CD14-positive monocyte (primary cell): ENCODE measurements around the gene KCNS3. TPM values are rescaled to one million over a fixed set of nuclear protein-coding genes. Genes with fewer than 3 reads are reported as not detected.
A peak's percentile ranks its signal among the peaks of the same experiment; 100 is the strongest.

Source experiments
- DNase-seq, 3 donors: peaks; one replicate each; pipeline ENCODE4 v3.0.0-alpha.2; 2011 to 2022
- H2AFZ ChIP-seq: 2 replicates; pipeline ENCODE4 v1.6.0; 2012; ENCODE audit warnings: mild to moderate bottlenecking, low read depth, low read length, inconsistent platforms; ENCODE audit not compliant: insufficient read depth, poor library complexity, severe bottlenecking
- H3K27ac ChIP-seq, 2 donors: 1 replicate in 1 of 2; 2 replicates in 1 of 2; pipeline ENCODE4 v1.5.1; 2012 to 2013; ENCODE audit warnings: low read length in 2 of 2, control low read depth in 1 of 2, inconsistent platforms in 1 of 2, low read depth in 1 of 2, mild to moderate bottlenecking in 1 of 2
- H3K27me3 ChIP-seq, 2 donors: one replicate each; pipeline versions ENCODE4 v1.6.0 to v1.6.1; 2011 to 2013; ENCODE audit warnings: low read length in 2 of 2; ENCODE audit not compliant: control insufficient read depth in 2 of 2, insufficient read depth in 2 of 2
- H3K36me3 ChIP-seq, 2 donors: replicated peaks in 1 of 2; 1 replicate in 1 of 2; 2 replicates in 1 of 2; pipeline versions ENCODE4 v1.5.1 to v1.6.1; 2012 to 2013; ENCODE audit warnings: low read length in 2 of 2, control low read depth in 1 of 2, inconsistent platforms in 1 of 2, mild to moderate bottlenecking in 1 of 2; ENCODE audit not compliant: insufficient read depth in 2 of 2, control insufficient read depth in 1 of 2
- H3K4me1 ChIP-seq, 2 donors: 1 replicate in 1 of 2; 2 replicates in 1 of 2; pipeline versions ENCODE4 v1.5.1 to v1.6.1; 2012 to 2013; ENCODE audit warnings: low read length in 2 of 2, control low read depth in 1 of 2, inconsistent platforms in 1 of 2, mild to moderate bottlenecking in 1 of 2, moderate library complexity in 1 of 2; ENCODE audit not compliant: insufficient read depth in 2 of 2, control insufficient read depth in 1 of 2
- H3K4me2 ChIP-seq: replicated peaks from 2 replicates; pipeline ENCODE3; 2012; ENCODE audit warnings: low read length, moderate library complexity, mild to moderate bottlenecking; ENCODE audit not compliant: poor library complexity, severe bottlenecking; ENCODE audit errors: extremely low read depth
- H3K4me3 ChIP-seq, 3 experiments: fragments of 200-600 bp in 1 of 3; sonication (generic) in 1 of 3; replicated peaks in 1 of 3; 1 replicate in 2 of 3; 2 replicates in 1 of 3; pipeline ENCODE4 v1.5.1; 2011 to 2013; ENCODE audit warnings: low read length in 3 of 3, mild to moderate bottlenecking in 3 of 3, control low read depth in 2 of 3, low read depth in 2 of 3, inconsistent platforms in 1 of 3, moderate library complexity in 1 of 3
- H3K79me2 ChIP-seq: 2 replicates; pipeline ENCODE4 v1.6.0; 2012; ENCODE audit warnings: mild to moderate bottlenecking, control low read depth, inconsistent platforms, low read length, moderate library complexity; ENCODE audit not compliant: insufficient read depth
- H3K9ac ChIP-seq: 2 replicates; pipeline ENCODE4 v1.6.0; 2017; ENCODE audit warnings: low read length, mild to moderate bottlenecking; ENCODE audit not compliant: insufficient read depth, poor library complexity, severe bottlenecking
- H3K9me3 ChIP-seq, 2 donors: replicated peaks in 1 of 2; 1 replicate in 1 of 2; 2 replicates in 1 of 2; pipeline versions ENCODE4 v1.5.1 to v1.6.1; 2012 to 2013; ENCODE audit warnings: low read length in 2 of 2, control low read depth in 1 of 2; ENCODE audit not compliant: control insufficient read depth in 1 of 2, insufficient read depth in 1 of 2
- H4K20me1 ChIP-seq: 2 replicates; pipeline ENCODE4 v1.6.0; 2012; ENCODE audit warnings: mild to moderate bottlenecking, low read length, control low read depth, moderate library complexity; ENCODE audit not compliant: insufficient read depth
- H3K27ac Mint-ChIP-seq, 7 donors: one replicate each; pipeline ENCODE4 v1.8.0; 2020; ENCODE audit warnings: mild to moderate bottlenecking in 7 of 7, mixed read lengths in 7 of 7, moderate library complexity in 6 of 7, inconsistent platforms in 2 of 7
- H3K27me3 Mint-ChIP-seq, 3 donors: one replicate each; pipeline ENCODE4 v1.8.0; 2021 to 2022; ENCODE audit warnings: low read depth in 3 of 3, mild to moderate bottlenecking in 3 of 3, mixed read lengths in 3 of 3, moderate library complexity in 3 of 3, inconsistent platforms in 1 of 3
- H3K36me3 Mint-ChIP-seq, 2 donors: one replicate each; pipeline ENCODE4 v1.8.0; 2020; ENCODE audit warnings: mixed read lengths in 2 of 2, inconsistent platforms in 1 of 2, mild to moderate bottlenecking in 1 of 2
- H3K4me1 Mint-ChIP-seq: one replicate; pipeline ENCODE4 v1.8.0; 2020; ENCODE audit warnings: mild to moderate bottlenecking, mixed read lengths
- H3K4me3 Mint-ChIP-seq, 2 donors: one replicate each; pipeline ENCODE4 v1.8.0; 2020; ENCODE audit warnings: mild to moderate bottlenecking in 2 of 2, mixed read lengths in 2 of 2, moderate library complexity in 1 of 2
- H3K9me3 Mint-ChIP-seq, 7 donors: one replicate each; pipeline ENCODE4 v1.8.0; 2020 to 2022; ENCODE audit warnings: mixed read lengths in 7 of 7, mild to moderate bottlenecking in 6 of 7, moderate library complexity in 6 of 7, inconsistent platforms in 2 of 7
- CTCF ChIP-seq: fragments of 200-600 bp; IDR thresholded peaks from one replicate; pipeline ENCODE4 v1.8.0; 2022; ENCODE audit warnings: antibody characterized with exemption, mild to moderate bottlenecking
- WGBS: methylation state at CpG from one replicate; pipeline ENCODE4 v1.1.5; 2013; ENCODE audit warnings: missing lambda C conversion rate; ENCODE audit not compliant: insufficient coverage; 5-methylcytosine and 5-hydroxymethylcytosine counted together
- intact Hi-C, 2 donors: fragments of 100-400 bp; cut with micrococcal nuclease; formaldehyde crosslinking; loops; one replicate each; pipeline versions ENCODE4 v1.15.0 to v1.15.1; 2023
- polyA plus RNA-seq, 3 donors: library from polyadenylated mRNA; depleted of rRNA in 1 of 3; unstranded in 2 of 3; stranded (reverse) in 1 of 3; fragments of 300-500 nt in 2 of 3; fragments of >200 nt in 1 of 3; fragmentation: Illumina TruSeq in 2 of 3; gene quantifications; 1 replicate in 2 of 3; 2 replicates in 1 of 3; pipeline ENCODE4 v1.2.3, GENCODE V29; 2012 to 2021

KCNS3 gene
- polyA plus RNA-seq, 3 donors, result not detected

DNA sequence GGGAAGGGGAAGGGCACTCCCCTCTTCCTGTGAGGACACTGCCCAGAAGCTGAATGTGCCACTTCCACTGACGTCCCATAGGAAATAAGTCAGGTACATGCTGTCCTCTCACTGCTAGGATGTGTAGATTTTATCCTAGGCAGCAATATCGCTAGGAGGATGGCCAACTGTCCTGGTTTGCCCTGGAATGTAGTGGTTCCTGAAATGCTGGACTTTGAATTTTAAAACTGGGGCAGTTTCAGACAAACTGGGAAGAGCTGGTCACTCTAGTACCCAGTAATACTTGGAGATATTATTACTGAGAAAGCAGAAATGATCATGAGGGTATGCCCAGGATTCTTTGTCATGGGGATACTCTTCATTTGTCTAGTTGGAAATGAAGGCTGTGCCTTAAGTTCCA, 5.4 kb upstream of the KCNS3 start:
- intact Hi-C loops, result no loop called here
- Histone ChIP-seq H3K79me2 (no peaks in the 10 kb centered on the region), H2AFZ (no peak overlapping the region), H4K20me1 (no peaks in the 10 kb centered on the region), H3K27ac (no peak overlapping the region), H3K36me3 (no peaks in the 10 kb centered on the region), H3K27me3 (peaks cover 23 to 30% of the 10 kb centered on the region in 2 donors), H3K9me3 (peaks cover 0 to 8% of the 10 kb centered on the region in 2 donors), H3K9ac (no peak overlapping the region), H3K4me1 (peaks cover 6 to 8% of the 10 kb centered on the region in 2 donors), H3K4me2 (no peak overlapping the region), H3K4me3 (no peak overlapping the region)
- no peak overlapping the region for H3K27ac Mint-ChIP-seq
- WGBS, result 80% methylated on average over 1 of the region's 2 CpGs
- no peak for DNase-seq
- no peak overlapping the region for H3K4me3 Mint-ChIP-seq
- no peak for TF ChIP-seq CTCF
- H3K36me3 Mint-ChIP-seq, result peaks cover 0 to 3% of the 10 kb centered on the region in 2 donors
- peaks cover 32 to 46% (median 36%) of the 10 kb centered on the region in 3 donors for H3K27me3 Mint-ChIP-seq
- peaks cover 0 to 11% (median 6%) of the 10 kb centered on the region in 7 donors for H3K9me3 Mint-ChIP-seq
- H3K4me1 Mint-ChIP-seq, result peaks cover 10% of the 10 kb centered on the region

GRCh38 chr2:17876590-17876989, 1.9 kb upstream of the KCNS3 start:
- Histone ChIP-seq H3K4me2 (no peak overlapping the region), H2AFZ (no peak overlapping the region), H3K79me2 (no peaks in the 10 kb centered on the region), H4K20me1 (no peaks in the 10 kb centered on the region), H3K4me3 (no peak overlapping the region), H3K27ac (no peak overlapping the region), H3K27me3 (peaks cover 51 to 62% of the 10 kb centered on the region in 2 donors), H3K36me3 (no peaks in the 10 kb centered on the region), H3K4me1 (peaks cover 16 to 20% of the 10 kb centered on the region in 2 donors), H3K9me3 (peaks cover 0 to 26% of the 10 kb centered on the region in 2 donors), H3K9ac (no peak overlapping the region)
- peaks cover 59 to 75% (median 64%) of the 10 kb centered on the region in 3 donors for H3K27me3 Mint-ChIP-seq
- peaks cover 0 to 9% of the 10 kb centered on the region in 2 donors for H3K36me3 Mint-ChIP-seq
- no peak for TF ChIP-seq CTCF
- peaks cover 0 to 20% (median 16%) of the 10 kb centered on the region in 7 donors for H3K9me3 Mint-ChIP-seq
- peak overlapping the region in 1 of 2 donors; percentile 52 for H3K4me3 Mint-ChIP-seq
- H3K4me1 Mint-ChIP-seq, result peaks cover 19% of the 10 kb centered on the region
- H3K27ac Mint-ChIP-seq, result no peak overlapping the region
- 88% methylated on average over 4 of the region's 4 CpGs for WGBS
- intact Hi-C loops, result no loop called here
- no peak for DNase-seq
